Measurements from ENCODE around the gene NRXN3. TPM values are rescaled to one million over a fixed set of nuclear protein-coding genes. Genes with fewer than 3 reads are reported as not detected.
A peak's percentile ranks its signal among the peaks of the same experiment; 100 is the strongest.

NRXN3 gene
- total and polyA plus RNA-seq, 2 experiments from 2014 or later = 0.08 to 0.11 TPM

GRCh38 chr14:78683206-78683605 is 513.0 kb downstream of the NRXN3 start:
- no peaks in the 10 kb centered on the region for H4K20me1 ChIP-seq (ENCODE audit: insufficient read depth)
- in situ Hi-C loops (cut with MboI) = no loop called here
- no peaks in the 10 kb centered on the region for H3K27me3 ChIP-seq (replicated peaks; ENCODE audit: insufficient read depth)
- no peak overlapping the region for H3K4me3 ChIP-seq
- DNase-seq = no peak
- WGBS, 2 experiments (ENCODE audit: low coverage in 1 of 2, low lambda C conversion rate in 2 of 2, missing lambda C conversion rate in 2 of 2) = 33 to 35% methylated on average over 5 of the region's 5 CpGs
- no peaks in the 10 kb centered on the region for H3K9me3 ChIP-seq (ENCODE audit: low read depth)
- no peaks in the 10 kb centered on the region for H3K9me2 ChIP-seq (ENCODE audit: insufficient read depth)
- H3K4me2 ChIP-seq (ENCODE audit: unreplicated experiment) = no peak overlapping the region
- H2AFZ ChIP-seq = no peak overlapping the region
- no peaks in the 10 kb centered on the region for H3K4me1 ChIP-seq (ENCODE audit: insufficient read depth)
- TF ChIP-seq EZH2phosphoT487 (IDR thresholded peaks at IDR 0.05; ENCODE audit: insufficient read depth, low read depth) = no peak
- no peak for TF ChIP-seq EZH2 (IDR thresholded peaks at IDR 0.05; ENCODE audit: insufficient read depth, poor library complexity, severe bottlenecking)
- H3K27ac ChIP-seq = no peak overlapping the region
- no peaks in the 10 kb centered on the region for H3K79me2 ChIP-seq (ENCODE audit: insufficient read depth)
- no peaks in the 10 kb centered on the region for H3K36me3 ChIP-seq (ENCODE audit: low read depth)
- H3K9ac ChIP-seq = no peak overlapping the region
- no peaks in the 10 kb centered on the region for H3F3A ChIP-seq (ENCODE audit: insufficient read depth)

DNA sequence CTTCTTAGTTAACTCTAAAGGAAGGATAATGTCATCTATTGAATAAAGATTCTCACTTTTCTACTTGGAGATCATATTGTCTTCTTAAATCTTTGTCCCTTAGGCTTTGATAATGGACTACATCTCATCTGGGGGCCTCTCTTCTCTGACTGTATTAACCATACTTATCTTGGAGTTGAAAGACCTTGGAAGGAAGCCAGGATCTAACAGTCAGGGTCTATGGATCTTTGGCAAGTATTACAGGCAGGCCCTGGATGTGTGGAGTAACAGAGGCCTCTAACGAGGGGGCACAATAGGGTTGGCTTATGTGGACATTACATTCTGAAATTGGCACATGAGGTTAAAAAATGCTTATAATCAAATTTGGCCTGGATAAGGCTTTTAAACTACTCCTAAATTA is 513.8 kb downstream of the NRXN3 start:
- Histone ChIP-seq H2AFZ (no peak overlapping the region), H3K4me1 (ENCODE audit: insufficient read depth) (no peaks in the 10 kb centered on the region), H3K79me2 (ENCODE audit: insufficient read depth) (no peaks in the 10 kb centered on the region), H3K27me3 (replicated peaks; ENCODE audit: insufficient read depth) (no peaks in the 10 kb centered on the region), H3K9me2 (ENCODE audit: insufficient read depth) (no peaks in the 10 kb centered on the region), H3K27ac (no peak overlapping the region), H3K9ac (no peak overlapping the region), H4K20me1 (ENCODE audit: insufficient read depth) (no peaks in the 10 kb centered on the region), H3K4me3 (no peak overlapping the region), H3K9me3 (ENCODE audit: low read depth) (no peaks in the 10 kb centered on the region), H3F3A (ENCODE audit: insufficient read depth) (no peaks in the 10 kb centered on the region), H3K36me3 (ENCODE audit: low read depth) (no peaks in the 10 kb centered on the region), H3K4me2 (ENCODE audit: unreplicated experiment) (no peak overlapping the region)
- in situ Hi-C loops (cut with MboI) = no loop called here
- no peak for DNase-seq
- TF ChIP-seq EZH2phosphoT487 (IDR thresholded peaks at IDR 0.05; ENCODE audit: insufficient read depth, low read depth) = no peak
- TF ChIP-seq EZH2 (IDR thresholded peaks at IDR 0.05; ENCODE audit: insufficient read depth, poor library complexity, severe bottlenecking) = no peak
- 7 to 9% methylated on average over 1 of the region's 1 CpG for WGBS, 2 experiments (ENCODE audit: low coverage in 1 of 2, low lambda C conversion rate in 2 of 2, missing lambda C conversion rate in 2 of 2)

DNA sequence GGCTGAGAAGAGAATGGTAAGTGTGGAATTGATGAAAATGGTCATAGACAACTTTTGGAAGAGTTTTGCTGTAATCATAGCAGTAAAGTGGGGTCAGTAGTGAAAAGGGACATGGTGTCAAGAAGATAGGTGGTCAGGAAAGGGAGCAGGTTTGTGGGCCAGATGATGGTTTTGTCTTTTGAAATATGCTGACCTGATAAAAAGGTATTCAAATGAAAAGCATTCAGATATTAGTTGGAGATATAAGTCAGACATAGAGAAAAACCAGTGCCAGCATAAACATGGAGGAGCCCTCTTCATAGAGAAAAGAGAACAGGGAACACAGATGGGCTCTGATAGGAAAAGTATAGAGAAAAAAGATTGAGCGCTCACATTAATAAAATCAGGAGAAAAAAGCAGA is 518.3 kb downstream of the NRXN3 start:
- H3K9ac ChIP-seq = no peak overlapping the region
- no peak overlapping the region for H3K4me2 ChIP-seq (ENCODE audit: unreplicated experiment)
- H3K36me3 ChIP-seq (ENCODE audit: low read depth) = no peaks in the 10 kb centered on the region
- TF ChIP-seq EZH2phosphoT487 (IDR thresholded peaks at IDR 0.05; ENCODE audit: insufficient read depth, low read depth) = no peak
- H4K20me1 ChIP-seq (ENCODE audit: insufficient read depth) = no peaks in the 10 kb centered on the region
- WGBS, 2 experiments (ENCODE audit: low coverage in 1 of 2, low lambda C conversion rate in 2 of 2, missing lambda C conversion rate in 2 of 2) = 11 to 13% methylated on average over 1 of the region's 1 CpG
- H3K9me2 ChIP-seq (ENCODE audit: insufficient read depth) = no peaks in the 10 kb centered on the region
- H3K27ac ChIP-seq = no peak overlapping the region
- H3K4me1 ChIP-seq (ENCODE audit: insufficient read depth) = peaks cover 11% of the 10 kb centered on the region; the same call in 1 of the 2 replicates
- H3K9me3 ChIP-seq (ENCODE audit: low read depth) = no peaks in the 10 kb centered on the region
- H3K27me3 ChIP-seq (replicated peaks; ENCODE audit: insufficient read depth) = no peaks in the 10 kb centered on the region
- H2AFZ ChIP-seq = no peak overlapping the region
- no peaks in the 10 kb centered on the region for H3F3A ChIP-seq (ENCODE audit: insufficient read depth)
- no peak for DNase-seq
- in situ Hi-C loops (cut with MboI) = no loop called here
- H3K4me3 ChIP-seq = no peak overlapping the region
- H3K79me2 ChIP-seq (ENCODE audit: insufficient read depth) = no peaks in the 10 kb centered on the region

DNA sequence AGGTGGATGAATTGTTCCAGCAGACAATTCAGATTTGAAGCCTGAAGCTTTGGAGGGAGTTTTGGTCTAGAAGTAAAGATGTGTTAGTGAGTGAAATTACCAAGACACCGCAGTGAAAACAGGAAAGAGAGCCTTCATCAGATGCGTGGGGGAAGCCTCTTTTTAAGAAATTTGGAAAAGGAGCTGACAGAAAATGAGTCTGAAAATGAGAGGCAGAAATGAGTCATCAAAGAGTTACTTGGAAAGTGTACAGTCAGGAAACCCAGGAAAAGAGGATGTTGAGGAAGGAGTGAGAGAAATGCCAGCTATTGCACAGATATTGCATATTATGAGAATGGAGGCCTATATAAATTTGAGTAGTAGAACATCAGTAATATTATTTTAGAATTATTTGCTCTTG is 520.7 kb downstream of the NRXN3 start:
- Histone ChIP-seq H3K9me3 (ENCODE audit: low read depth) (no peaks in the 10 kb centered on the region), H3K27ac (no peak overlapping the region), H3K9me2 (ENCODE audit: insufficient read depth) (no peaks in the 10 kb centered on the region), H3F3A (ENCODE audit: insufficient read depth) (no peaks in the 10 kb centered on the region), H4K20me1 (ENCODE audit: insufficient read depth) (no peaks in the 10 kb centered on the region), H3K9ac (no peak overlapping the region), H3K4me3 (no peak overlapping the region), H3K79me2 (ENCODE audit: insufficient read depth) (no peaks in the 10 kb centered on the region), H3K4me1 (ENCODE audit: insufficient read depth) (peaks cover 11% of the 10 kb centered on the region; the same call in 1 of the 2 replicates), H3K27me3 (replicated peaks; ENCODE audit: insufficient read depth) (peaks cover 10% of the 10 kb centered on the region; the same call in 1 of the 2 replicates), H3K36me3 (ENCODE audit: low read depth) (no peaks in the 10 kb centered on the region), H3K4me2 (ENCODE audit: unreplicated experiment) (no peak overlapping the region), H2AFZ (no peak overlapping the region)
- whole genome bisulfite sequencing, 2 experiments (ENCODE audit: low coverage in 1 of 2, low lambda C conversion rate in 2 of 2, missing lambda C conversion rate in 2 of 2) = 17 to 40% methylated on average over 2 of the region's 2 CpGs
- DNase-seq = peak; percentile 47
- no peak for TF ChIP-seq EZH2phosphoT487 (IDR thresholded peaks at IDR 0.05; ENCODE audit: insufficient read depth, low read depth)
- no peak for TF ChIP-seq EZH2 (IDR thresholded peaks at IDR 0.05; ENCODE audit: insufficient read depth, poor library complexity, severe bottlenecking)
- in situ Hi-C loops (cut with MboI) = no loop called here

DNA sequence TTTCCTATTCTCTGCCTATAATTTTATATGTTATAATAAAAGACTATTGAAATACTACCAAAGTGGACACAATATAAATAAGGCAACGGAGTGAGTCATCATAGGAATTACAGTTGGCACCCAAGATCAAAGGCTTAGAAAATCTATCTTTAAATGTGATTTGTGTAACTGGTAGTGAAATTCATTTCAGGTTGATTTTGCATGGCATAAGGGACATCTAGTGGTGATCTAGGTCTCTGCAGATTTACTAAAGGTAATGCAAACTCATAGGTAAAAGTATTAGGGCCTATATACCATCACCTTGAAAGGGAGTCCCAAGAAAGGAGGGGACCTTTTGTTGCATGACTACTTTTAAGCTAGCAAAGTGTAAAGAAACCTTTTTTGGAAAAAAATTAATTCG is 527.2 kb downstream of the NRXN3 start:
- no peaks in the 10 kb centered on the region for H3K9me3 ChIP-seq (ENCODE audit: low read depth)
- WGBS, 2 experiments (ENCODE audit: low coverage in 1 of 2, low lambda C conversion rate in 2 of 2, missing lambda C conversion rate in 2 of 2) = 1 to 6% methylated on average over 2 of the region's 2 CpGs
- peaks cover 10% of the 10 kb centered on the region for H3K27me3 ChIP-seq (replicated peaks; ENCODE audit: insufficient read depth)
- H3K9me2 ChIP-seq (ENCODE audit: insufficient read depth) = no peaks in the 10 kb centered on the region
- H3K9ac ChIP-seq = no peak overlapping the region
- in situ Hi-C loops (cut with MboI) = no loop called here
- no peaks in the 10 kb centered on the region for H3K79me2 ChIP-seq (ENCODE audit: insufficient read depth)
- H2AFZ ChIP-seq = no peak overlapping the region
- H3K4me1 ChIP-seq (ENCODE audit: insufficient read depth) = no peaks in the 10 kb centered on the region
- peak; percentile 62 for DNase-seq
- H3K36me3 ChIP-seq (ENCODE audit: low read depth) = no peaks in the 10 kb centered on the region
- no peaks in the 10 kb centered on the region for H3F3A ChIP-seq (ENCODE audit: insufficient read depth)
- TF ChIP-seq EZH2phosphoT487 (IDR thresholded peaks at IDR 0.05; ENCODE audit: insufficient read depth, low read depth) (no peak), EZH2 (IDR thresholded peaks at IDR 0.05; ENCODE audit: insufficient read depth, poor library complexity, severe bottlenecking) (no peak)
- no peak overlapping the region for H3K4me3 ChIP-seq
- no peak overlapping the region for H3K27ac ChIP-seq
- no peak overlapping the region for H3K4me2 ChIP-seq (ENCODE audit: unreplicated experiment)
- H4K20me1 ChIP-seq (ENCODE audit: insufficient read depth) = no peaks in the 10 kb centered on the region
